Smooth muscle cell of trachea (primary cell): ENCODE data around the gene DIDO1. TPM values are rescaled to one million over a fixed set of nuclear protein-coding genes. Genes with fewer than 3 reads are reported as not detected.

Source experiments
- total RNA-seq: library from RNA; depleted of rRNA; stranded (reverse); fragments of >200 nt; gene quantifications from 2 replicates; pipeline ENCODE4 v1.2.1, GENCODE V29; 2014

DIDO1 gene
- total RNA-seq = 44.0 and 47.1 TPM in 2 replicates

GRCh38 chr20:62926229-62927127, at the start of gene DIDO1:
Gene DIDO1, minus strand, starts transcription at chr20:62926505.

GRCh38 chr20:62952373-62952967, 26.2 kb upstream of the DIDO1 start, which contains the start of gene SLC17A9:
Gene SLC17A9, plus strand, starts transcription at chr20:62952709. Its CDS starts 122 bp downstream, at chr20:62952831.

GRCh38 chr20:62938105-62938888, 12.0 kb upstream of the DIDO1 start, which contains the start of gene GID8:
Gene GID8, plus strand, starts transcription at chr20:62938147. Its CDS starts 3,356 bp downstream, at chr20:62941503.

GRCh38 chr20:62861726-62862336, 64.5 kb downstream of the DIDO1 start, which contains the start of gene TCFL5:
Gene TCFL5, minus strand, starts transcription at chr20:62861822. Its CDS starts 152 bp downstream, at chr20:62861670.

Other genes starting within 250 kb of the DIDO1 start
- gene NTSR1, start 217.7 kb downstream of the DIDO1 start, total RNA-seq = 0.66 and 1.3 TPM in 2 replicates
- 19.5 and 19.8 TPM in 2 replicates for gene MRGBP, start 130.0 kb downstream of the DIDO1 start, total RNA-seq
- 31.4 and 59.0 TPM in 2 replicates for gene OGFR, start 121.7 kb downstream of the DIDO1 start, total RNA-seq
- gene COL9A3, start 109.5 kb downstream of the DIDO1 start, total RNA-seq = 0.15 and 1.2 TPM in 2 replicates
- 19.0 and 20.5 TPM in 2 replicates for gene TCFL5, start 64.7 kb downstream of the DIDO1 start, total RNA-seq
- gene GID8, start 11.6 kb upstream of the DIDO1 start, total RNA-seq = 26.6 and 32.4 TPM in 2 replicates
- 4.8 and 7.4 TPM in 2 replicates for gene SLC17A9, start 26.2 kb upstream of the DIDO1 start, total RNA-seq
- not detected in 2 replicates for gene BHLHE23, start 80.5 kb upstream of the DIDO1 start, total RNA-seq